NT2/D1 (cell line): ENCODE data around the gene SLAMF6.
"Not testable (repeated sequence)": the region's sequence is repeated elsewhere in the genome, so short reads cannot be mapped to it uniquely, and the experiment has no call there.

Experiments used
- DNase-seq: peaks from one replicate; pipeline ENCODE4 v3.0.0-alpha.2; 2011; ENCODE audit warnings: low read depth, low spot score
- H3K27me3 ChIP-seq: 2 replicates; pipeline ENCODE4 v1.6.0; 2011; ENCODE audit warnings: mild to moderate bottlenecking; ENCODE audit not compliant: insufficient read length, insufficient read depth
- H3K36me3 ChIP-seq: 2 replicates; pipeline ENCODE4 v1.6.1; 2011; ENCODE audit warnings: mild to moderate bottlenecking, low read length, mixed read lengths; ENCODE audit not compliant: insufficient read depth, insufficient read length
- H3K4me1 ChIP-seq: 2 replicates; pipeline ENCODE4 v1.5.1; 2011; ENCODE audit not compliant: insufficient read depth, insufficient read length
- H3K4me3 ChIP-seq: 2 replicates; pipeline ENCODE4 v1.5.1; 2011; ENCODE audit warnings: low read depth; ENCODE audit not compliant: insufficient read length
- H3K9ac ChIP-seq: 2 replicates; pipeline ENCODE4 v1.6.0; 2011; ENCODE audit warnings: low read depth; ENCODE audit not compliant: insufficient read length
- H3K9me3 ChIP-seq: 2 replicates; pipeline ENCODE4 v1.5.1; 2011; ENCODE audit warnings: mild to moderate bottlenecking, low read length; ENCODE audit not compliant: insufficient read depth
- SUZ12 ChIP-seq: IDR thresholded peaks from 2 replicates; pipeline ENCODE4 v1.6.1; 2011; ENCODE audit not compliant: insufficient read length, insufficient read depth; ENCODE audit errors: extremely low read depth
- YY1 ChIP-seq: IDR thresholded peaks from 2 replicates; pipeline ENCODE4 v1.6.1; 2011; ENCODE audit not compliant: insufficient read length, insufficient read depth
- ZNF274 ChIP-seq: IDR thresholded peaks from 2 replicates; pipeline ENCODE4 v1.6.1; 2011; ENCODE audit warnings: mild to moderate bottlenecking, low read depth, low read length

SLAMF6 gene

DNA sequence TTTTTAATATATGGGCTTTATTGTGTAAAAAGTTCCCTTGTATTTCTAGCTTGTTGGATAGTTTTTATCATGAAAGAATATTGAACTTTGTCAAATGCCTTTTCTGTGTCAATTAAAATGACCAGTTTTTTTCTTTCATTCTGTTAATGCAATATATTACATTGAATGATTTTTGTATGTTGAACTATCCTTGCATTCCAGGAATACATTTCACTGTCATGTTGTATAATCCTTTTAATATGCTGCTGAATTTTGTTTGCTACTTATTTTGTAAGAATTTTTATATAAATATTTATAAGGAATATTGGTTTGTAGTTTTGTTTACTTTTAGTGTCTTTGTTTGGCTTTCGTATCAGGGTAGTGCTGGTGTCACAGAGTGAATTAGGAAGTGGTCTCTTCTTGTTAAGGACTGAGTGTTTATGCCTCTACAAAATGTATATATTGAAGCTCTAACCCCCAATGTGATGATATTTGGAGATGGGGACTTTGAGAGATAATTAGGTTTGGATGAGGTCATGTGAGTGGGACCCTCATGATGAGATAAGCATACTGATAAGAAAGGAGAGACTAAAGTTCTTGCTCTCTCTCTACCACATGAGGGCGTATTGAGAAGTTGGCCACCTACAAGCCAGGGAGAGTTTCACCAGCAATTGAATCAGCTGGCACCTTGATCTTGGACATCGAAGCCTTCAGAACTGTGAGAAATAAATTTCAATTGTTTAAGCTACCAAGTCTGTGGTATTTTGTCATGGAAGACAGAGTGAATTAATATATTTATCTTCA, 12.0 kb upstream of the SLAMF6 start:
- TF ChIP-seq SUZ12 (no peak), ZNF274 (no peak)
- no peak for DNase-seq
- no peak overlapping the region for H3K9ac ChIP-seq
- H3K36me3 ChIP-seq, result no peaks in the 10 kb centered on the region
- H3K27me3 ChIP-seq, result no peaks in the 10 kb centered on the region
- peaks cover 53% of the 10 kb centered on the region for H3K9me3 ChIP-seq
- no peak overlapping the region for H3K4me3 ChIP-seq
- H3K4me1 ChIP-seq, result no peaks in the 10 kb centered on the region

DNA sequence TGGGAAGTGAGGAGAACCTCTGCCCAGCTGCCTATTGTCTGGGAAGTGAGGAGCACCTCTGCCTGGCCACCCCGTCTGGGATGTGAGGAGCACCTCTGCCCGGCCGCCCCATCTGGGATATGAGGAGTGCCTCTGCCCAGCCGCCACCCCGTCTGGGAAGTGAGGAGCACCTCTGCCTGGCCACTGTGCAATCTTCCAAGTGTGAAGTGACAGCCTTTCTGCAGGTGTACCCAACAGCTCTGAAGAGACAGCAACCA, 9.4 kb upstream of the SLAMF6 start:
- DNase-seq, H3K4me3 ChIP-seq, H3K9ac ChIP-seq, H3K36me3 ChIP-seq, H3K4me1 ChIP-seq, H3K27me3 ChIP-seq: not testable (repeated sequence)
- peaks cover 53% of the 10 kb centered on the region for H3K9me3 ChIP-seq

DNA sequence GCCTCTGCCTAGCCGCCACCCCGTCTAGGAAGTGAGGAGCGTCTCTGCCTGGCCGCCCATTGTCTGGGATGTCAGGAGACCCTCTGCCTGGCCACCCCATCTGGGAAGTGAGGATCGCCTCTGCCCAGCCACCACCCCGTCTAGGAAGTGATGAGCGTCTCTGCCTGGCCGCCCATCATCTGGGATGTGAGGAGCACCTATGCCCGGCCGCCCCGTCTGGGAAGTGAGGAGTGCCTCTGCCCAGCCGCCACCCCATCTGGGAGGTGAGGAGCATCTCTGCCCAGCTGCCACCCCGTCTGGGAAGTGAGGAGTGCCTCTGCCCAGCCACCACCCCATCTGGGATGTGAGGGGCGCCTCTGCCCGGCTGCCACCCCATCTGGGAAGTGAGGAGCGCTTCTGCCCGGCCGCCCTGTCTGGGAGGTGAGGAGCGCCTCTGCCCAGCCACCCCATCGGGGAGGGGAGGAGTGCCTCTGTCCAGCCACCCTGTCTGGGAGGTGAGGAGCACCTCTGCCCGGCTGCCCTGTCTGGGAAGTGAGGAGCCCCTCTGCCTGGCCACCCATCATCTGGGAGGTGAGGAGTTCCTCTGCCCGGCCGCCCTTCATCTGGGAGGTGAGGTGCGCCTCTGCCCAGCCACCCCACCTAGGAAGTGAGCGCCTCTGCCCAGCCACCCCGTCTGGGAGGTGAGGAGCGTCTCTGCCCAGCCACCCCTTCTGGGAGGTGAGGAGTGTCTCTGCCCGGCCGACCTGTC, 8.9 kb upstream of the SLAMF6 start:
- not testable (repeated sequence) for DNase-seq, H3K4me1 ChIP-seq, H3K27me3 ChIP-seq, H3K4me3 ChIP-seq, H3K36me3 ChIP-seq, H3K9ac ChIP-seq
- H3K9me3 ChIP-seq, result peaks cover 51% of the 10 kb centered on the region

DNA sequence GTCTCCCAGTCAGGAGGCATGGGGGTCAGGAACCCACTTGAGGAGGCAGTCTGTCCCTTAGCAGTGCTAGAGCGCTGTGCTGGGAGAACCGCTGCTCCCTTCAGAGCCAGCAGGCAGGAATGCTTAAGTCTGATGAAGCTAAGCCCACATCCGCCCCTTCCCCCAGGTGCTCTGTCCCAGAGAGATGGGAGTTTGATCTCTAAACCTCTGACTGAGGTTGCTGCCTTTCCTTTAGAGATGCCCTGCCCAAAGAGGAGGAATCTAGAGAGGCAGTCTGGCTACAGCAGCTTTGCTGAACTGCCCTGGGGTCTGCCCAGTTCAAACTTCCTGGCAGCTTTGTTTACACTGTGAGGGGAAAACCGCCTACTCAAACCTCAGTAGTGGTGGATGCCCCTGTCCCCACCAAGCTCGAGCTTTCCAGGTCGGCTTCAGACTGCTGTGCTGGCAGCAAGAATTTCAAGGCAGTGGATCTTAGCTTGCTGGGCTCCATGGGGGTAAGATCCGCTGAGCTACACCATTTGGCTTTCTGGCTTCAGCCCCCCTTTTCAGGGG, 6.4 kb upstream of the SLAMF6 start:
- H3K27me3 ChIP-seq, H3K4me1 ChIP-seq, H3K4me3 ChIP-seq, DNase-seq, H3K36me3 ChIP-seq, H3K9ac ChIP-seq: not testable (repeated sequence)
- peaks cover 39% of the 10 kb centered on the region for H3K9me3 ChIP-seq

DNA sequence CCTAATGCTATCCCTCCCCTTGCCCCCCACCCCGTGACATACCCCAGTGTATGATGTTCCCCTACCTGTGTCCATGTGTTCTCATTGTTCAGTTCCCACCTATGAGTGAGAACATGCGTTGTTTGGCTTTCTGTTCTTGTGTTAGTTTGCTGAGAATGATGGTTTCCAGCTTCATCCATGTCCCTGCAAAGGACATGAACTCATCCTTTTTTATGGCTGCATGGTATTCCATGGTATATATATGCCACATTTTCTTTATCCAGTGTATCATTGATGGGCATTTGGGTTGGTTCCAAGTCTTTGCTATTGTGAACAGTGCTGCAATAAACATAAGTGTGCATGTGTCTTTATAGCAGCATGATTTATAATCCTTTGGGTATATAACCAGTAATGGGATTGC, 734 bp upstream of the SLAMF6 start:
- H3K4me1 ChIP-seq, H3K27me3 ChIP-seq, H3K36me3 ChIP-seq, H3K9me3 ChIP-seq, DNase-seq, H3K4me3 ChIP-seq, H3K9ac ChIP-seq: not testable (repeated sequence)

DNA sequence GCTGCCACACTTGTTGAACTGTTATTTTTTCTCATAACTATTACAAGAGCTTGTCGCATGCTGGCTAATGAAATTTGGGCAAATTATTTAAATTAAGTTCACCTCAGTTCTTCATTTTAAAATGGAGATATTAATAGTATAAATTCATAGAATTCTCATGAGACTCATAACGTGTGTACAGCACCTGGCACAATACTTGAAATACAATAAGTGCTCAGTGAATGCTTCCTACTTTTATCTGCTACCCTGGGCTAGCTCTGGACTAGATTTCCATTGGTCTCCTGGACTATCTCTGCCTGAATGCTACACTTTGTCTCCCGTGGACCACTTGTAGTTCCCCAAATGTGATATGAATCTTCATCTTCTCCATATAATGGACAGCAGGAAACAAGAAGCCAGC, 919 bp downstream of the SLAMF6 start:
- no peak overlapping the region for H3K9ac ChIP-seq

DNA sequence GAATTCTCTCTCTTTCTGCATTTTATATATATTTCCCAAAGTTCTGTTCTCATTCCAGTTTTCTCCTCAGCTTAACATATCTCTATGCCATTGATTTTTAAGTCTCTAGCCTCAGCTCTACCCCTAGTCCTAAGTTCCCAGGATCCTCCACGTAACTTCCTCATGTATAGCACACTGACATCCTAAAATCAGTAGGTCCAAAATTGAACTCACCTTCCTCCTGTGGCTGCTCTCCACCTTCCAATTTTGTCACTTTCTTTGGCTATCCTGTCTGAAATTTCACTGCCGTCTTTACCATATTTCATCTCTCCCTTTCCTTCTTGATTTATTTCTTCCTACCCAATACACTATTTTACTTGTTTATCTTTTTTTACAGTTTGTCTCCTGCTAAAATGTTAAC, 1.5 kb downstream of the SLAMF6 start:
- no peak for DNase-seq
- TF ChIP-seq SUZ12 (no peak), ZNF274 (no peak), YY1 (no peak)
- H3K36me3 ChIP-seq, result no peaks in the 10 kb centered on the region
- H3K9me3 ChIP-seq, result no peaks in the 10 kb centered on the region
- no peak overlapping the region for H3K4me3 ChIP-seq
- H3K4me1 ChIP-seq, result peaks cover 5% of the 10 kb centered on the region
- no peak overlapping the region for H3K9ac ChIP-seq
- no peaks in the 10 kb centered on the region for H3K27me3 ChIP-seq

More for the DNA sequence above, 919 bp downstream of the SLAMF6 start:
- TF ChIP-seq ZNF274 (no peak), YY1 (no peak), SUZ12 (no peak)
- Histone ChIP-seq H3K9me3 (no peaks in the 10 kb centered on the region), H3K4me3 (no peak overlapping the region), H3K4me1 (peaks cover 5% of the 10 kb centered on the region), H3K36me3 (no peaks in the 10 kb centered on the region), H3K27me3 (no peaks in the 10 kb centered on the region)
- no peak for DNase-seq

DNA sequence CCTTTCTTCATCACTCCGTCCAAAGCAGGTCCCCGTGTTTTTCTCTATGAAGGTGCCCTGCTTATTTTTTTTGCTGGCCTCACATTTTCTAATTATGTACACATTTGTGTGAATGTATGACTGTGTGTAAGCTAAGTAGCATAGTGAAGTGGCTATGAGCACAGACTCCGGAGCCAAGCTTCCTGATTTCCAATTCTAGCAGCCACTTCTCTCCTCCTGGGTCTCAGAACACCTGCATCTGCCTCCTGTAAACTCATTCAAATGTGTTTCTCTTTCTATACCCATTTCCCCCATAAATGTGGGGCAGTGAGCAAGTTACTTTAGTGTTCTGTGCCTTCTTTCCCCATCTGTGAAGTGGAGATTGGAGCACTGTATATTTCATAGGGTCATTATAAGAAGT, 2.1 kb downstream of the SLAMF6 start:
- Histone ChIP-seq H3K9ac (no peak overlapping the region), H3K4me3 (no peak overlapping the region), H3K4me1 (peaks cover 5% of the 10 kb centered on the region), H3K27me3 (no peaks in the 10 kb centered on the region), H3K9me3 (no peaks in the 10 kb centered on the region), H3K36me3 (no peaks in the 10 kb centered on the region)
- no peak for DNase-seq
- no peak for TF ChIP-seq YY1
- no peak for TF ChIP-seq ZNF274
- no peak for TF ChIP-seq SUZ12
